Neuronal stem cell (in vitro differentiated cells): ENCODE data around the gene YRDC.

Source experiments
- DNase-seq: peaks from one replicate; pipeline ENCODE4 v3.0.0-alpha.2; 2013; ENCODE audit warnings: low spot score
- H2AFZ ChIP-seq: one replicate; pipeline ENCODE4 v1.6.1; 2013; ENCODE audit warnings: mild to moderate bottlenecking, low read length, inconsistent platforms
- H2AK5ac ChIP-seq: 2 replicates; pipeline ENCODE4 v1.6.1; 2013; ENCODE audit warnings: low read depth, mild to moderate bottlenecking, inconsistent platforms, low read length, moderate library complexity, mixed read lengths
- H2BK120ac ChIP-seq: 2 replicates; pipeline ENCODE4 v1.6.1; 2013; ENCODE audit warnings: low read depth, mild to moderate bottlenecking, inconsistent platforms, low read length, moderate library complexity, mixed read lengths
- H2BK12ac ChIP-seq: one replicate; pipeline ENCODE4 v1.6.1; 2013; ENCODE audit warnings: low read length, inconsistent platforms
- H2BK15ac ChIP-seq: 2 replicates; pipeline ENCODE4 v1.6.1; 2013; ENCODE audit warnings: mild to moderate bottlenecking, low read length, inconsistent platforms, mixed read lengths
- H2BK5ac ChIP-seq: one replicate; pipeline ENCODE4 v1.6.1; 2013; ENCODE audit warnings: inconsistent platforms, mild to moderate bottlenecking, low read length, moderate library complexity
- H3K14ac ChIP-seq: one replicate; pipeline ENCODE4 v1.6.1; 2013; ENCODE audit warnings: low read length, inconsistent platforms
- H3K18ac ChIP-seq: 2 replicates; pipeline ENCODE4 v1.6.1; 2013; ENCODE audit warnings: low read length, inconsistent platforms
- H3K23ac ChIP-seq: 2 replicates; pipeline ENCODE4 v1.6.1; 2013; ENCODE audit warnings: low read depth, mild to moderate bottlenecking, mixed read lengths, low read length, inconsistent platforms; ENCODE audit not compliant: poor library complexity
- H3K27ac ChIP-seq: replicated peaks from 3 replicates; pipeline ENCODE4 v1.5.1; 2013; ENCODE audit warnings: low read length, inconsistent platforms
- H3K27me3 ChIP-seq, 3 experiments: 2 replicates each; pipeline ENCODE4 v1.6.1; 2013; ENCODE audit warnings: low read length in 3 of 3, mild to moderate bottlenecking in 2 of 3, inconsistent platforms in 1 of 3, low read depth in 1 of 3, mixed read lengths in 1 of 3, moderate library complexity in 1 of 3; ENCODE audit not compliant: control insufficient read depth in 3 of 3, insufficient read depth in 3 of 3
- H3K36me3 ChIP-seq, 2 donors: replicated peaks in 1 of 2; 2 replicates each; pipeline ENCODE4 v1.6.1; 2013; ENCODE audit warnings: low read length in 2 of 2; ENCODE audit not compliant: control insufficient read depth in 2 of 2, insufficient read depth in 2 of 2
- H3K4ac ChIP-seq: 2 replicates; pipeline ENCODE4 v1.6.1; 2013; ENCODE audit warnings: inconsistent platforms, mild to moderate bottlenecking, low read length, moderate library complexity
- H3K4me1 ChIP-seq, 2 donors: 1 replicate in 1 of 2; 2 replicates in 1 of 2; pipeline ENCODE4 v1.6.1; 2013; ENCODE audit warnings: low read length in 2 of 2, low read depth in 1 of 2; ENCODE audit not compliant: control insufficient read depth in 2 of 2, insufficient read depth in 1 of 2
- H3K4me2 ChIP-seq: one replicate; pipeline ENCODE4 v1.6.1; 2013; ENCODE audit warnings: mild to moderate bottlenecking, low read length, inconsistent platforms; ENCODE audit not compliant: insufficient read depth, poor library complexity, severe bottlenecking
- H3K4me3 ChIP-seq, 2 donors: 2 replicates each; pipeline ENCODE4 v1.5.1; 2013; ENCODE audit warnings: low read length in 2 of 2, mild to moderate bottlenecking in 2 of 2, inconsistent platforms in 1 of 2, moderate library complexity in 1 of 2
- H3K79me1 ChIP-seq: one replicate; pipeline ENCODE4 v1.6.1; 2013; ENCODE audit warnings: low read depth, mild to moderate bottlenecking, inconsistent platforms, low read length, moderate library complexity
- H3K9ac ChIP-seq: one replicate; pipeline ENCODE4 v1.6.1; 2013; ENCODE audit warnings: mild to moderate bottlenecking, low read depth, low read length, inconsistent platforms; ENCODE audit not compliant: poor library complexity
- H3K9me3 ChIP-seq, 2 donors: replicated peaks in 1 of 2; 2 replicates each; pipeline versions ENCODE3 to v1.6.1; 2013; ENCODE audit warnings: low read length in 2 of 2, mild to moderate bottlenecking in 2 of 2, inconsistent platforms in 1 of 2, low read depth in 1 of 2, mixed read lengths in 1 of 2, moderate library complexity in 1 of 2; ENCODE audit not compliant: control insufficient read depth in 2 of 2, insufficient read depth in 1 of 2
- H4K8ac ChIP-seq: one replicate; pipeline ENCODE4 v1.6.1; 2013; ENCODE audit warnings: low read depth, mild to moderate bottlenecking, inconsistent platforms, low read length, moderate library complexity
- H4K91ac ChIP-seq: one replicate; pipeline ENCODE4 v1.6.1; 2013; ENCODE audit warnings: low read length, low read depth, mild to moderate bottlenecking, inconsistent platforms; ENCODE audit not compliant: poor library complexity
- WGBS, 2 donors: extraction: QIAGEN DNeasy Blood & Tissue Kit; methylation state at CpG; one replicate each; pipeline ENCODE4 v1.1.7; 2013; ENCODE audit warnings: missing lambda C conversion rate in 2 of 2, mixed read lengths in 1 of 2; ENCODE audit not compliant: insufficient read length in 2 of 2, insufficient replicate concordance in 1 of 2; ENCODE audit errors: extremely low coverage in 2 of 2; 5-methylcytosine and 5-hydroxymethylcytosine counted together

The YRDC gene

DNA sequence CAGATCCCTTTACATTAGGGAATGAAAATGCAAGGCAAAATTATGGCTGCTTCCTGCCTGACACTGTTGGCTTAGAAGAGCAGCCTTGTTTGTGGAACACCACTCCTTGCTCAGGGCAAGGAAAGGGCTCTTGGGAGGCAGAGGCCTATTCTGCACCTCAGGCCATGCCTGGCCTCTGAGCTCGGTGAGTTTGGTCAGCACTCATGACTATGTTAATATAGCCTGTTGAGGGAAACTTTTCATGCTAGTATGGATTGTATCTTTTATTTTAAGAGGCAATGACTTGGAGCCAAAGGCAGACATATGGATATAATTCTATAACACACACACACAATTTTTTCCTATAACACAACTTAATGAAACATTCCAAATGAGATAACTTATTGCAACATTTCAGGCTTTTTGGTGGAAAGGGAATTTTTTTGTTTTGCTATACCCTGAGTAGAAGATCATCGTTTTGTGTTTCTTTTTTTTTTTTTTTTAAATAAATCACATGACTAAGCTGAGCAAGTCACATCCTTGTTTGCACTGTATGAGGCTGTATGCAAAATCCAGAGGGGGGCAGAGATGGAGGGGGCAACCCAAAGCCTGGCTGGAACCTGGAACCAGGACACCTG, 5.6 kb upstream of the YRDC start:
- H2AK5ac ChIP-seq = no peak overlapping the region

DNA sequence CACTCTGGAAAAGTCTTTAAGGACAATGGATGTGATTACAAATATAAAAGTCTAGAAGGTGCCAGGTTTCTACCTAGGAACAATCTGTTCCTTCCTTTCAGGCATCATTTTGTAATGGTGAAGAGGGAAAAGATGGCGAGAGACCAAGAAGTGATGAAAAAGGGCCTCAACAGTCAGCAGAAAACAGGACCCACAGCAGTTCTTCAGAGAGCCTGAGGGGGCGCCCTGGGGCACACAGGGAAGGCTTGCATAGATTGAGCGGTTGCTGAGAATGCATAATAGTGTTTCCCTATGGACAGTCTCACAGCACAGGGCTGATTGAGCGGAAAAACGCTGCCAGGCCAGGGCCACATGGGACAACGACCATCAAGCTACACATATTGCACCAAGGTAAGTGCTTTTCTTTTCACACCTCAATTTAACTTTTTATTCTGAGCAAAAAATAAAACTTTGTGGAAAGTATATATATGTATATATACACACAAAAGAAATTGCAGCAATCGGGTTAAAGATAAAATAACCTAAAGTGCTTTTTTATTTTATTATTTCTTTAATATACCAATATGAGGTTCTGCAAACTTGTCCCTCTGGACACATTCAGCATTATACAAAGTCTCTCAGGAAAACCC, 3.1 kb upstream of the YRDC start:
- Histone ChIP-seq H3K4ac (no peak overlapping the region), H3K9me3 (no peaks in the 10 kb centered on the region), H3K27ac (no peak overlapping the region), H3K18ac (no peak overlapping the region), H4K8ac (no peak overlapping the region), H2BK120ac (no peak overlapping the region), H3K4me2 (no peak overlapping the region), H2BK12ac (no peak overlapping the region), H2AFZ (no peak overlapping the region), H3K23ac (no peak overlapping the region), H3K9ac (no peak overlapping the region), H2BK15ac (no peak overlapping the region), H3K4me1 (peaks cover 8 to 15% of the 10 kb centered on the region in 2 donors), H3K79me1 (peaks cover 12% of the 10 kb centered on the region), H4K91ac (no peak overlapping the region), H3K4me3 (no peak overlapping the region), H2BK5ac (no peak overlapping the region), H2AK5ac (no peak overlapping the region), H3K36me3 (peaks cover 27 to 57% of the 10 kb centered on the region in 2 donors), H3K27me3 (no peaks in the 10 kb centered on the region), H3K14ac (no peak overlapping the region)
- no CpG with 5 or more reads among the region's 7 CpGs for WGBS, 2 donors
- DNase-seq = peak; percentile 69

More for the DNA sequence above, 5.6 kb upstream of the YRDC start:
- Histone ChIP-seq H2BK120ac (no peak overlapping the region), H3K4me3 (no peak overlapping the region), H2BK15ac (no peak overlapping the region), H3K79me1 (peaks cover 2% of the 10 kb centered on the region), H3K18ac (no peak overlapping the region), H2BK12ac (no peak overlapping the region), H3K27ac (no peak overlapping the region), H2BK5ac (no peak overlapping the region), H3K23ac (no peak overlapping the region), H3K4ac (no peak overlapping the region), H3K27me3 (no peaks in the 10 kb centered on the region), H3K4me2 (no peak overlapping the region), H3K9me3 (no peaks in the 10 kb centered on the region), H3K4me1 (peaks cover 2 to 7% of the 10 kb centered on the region in 2 donors), H2AFZ (no peak overlapping the region), H3K9ac (no peak overlapping the region), H4K91ac (no peak overlapping the region), H4K8ac (no peak overlapping the region), H3K14ac (no peak overlapping the region), H3K36me3 (peaks cover 23 to 69% of the 10 kb centered on the region in 2 donors)
- no peak for DNase-seq
- WGBS, 2 donors = no CpG with 5 or more reads among the region's 2 CpGs

DNA sequence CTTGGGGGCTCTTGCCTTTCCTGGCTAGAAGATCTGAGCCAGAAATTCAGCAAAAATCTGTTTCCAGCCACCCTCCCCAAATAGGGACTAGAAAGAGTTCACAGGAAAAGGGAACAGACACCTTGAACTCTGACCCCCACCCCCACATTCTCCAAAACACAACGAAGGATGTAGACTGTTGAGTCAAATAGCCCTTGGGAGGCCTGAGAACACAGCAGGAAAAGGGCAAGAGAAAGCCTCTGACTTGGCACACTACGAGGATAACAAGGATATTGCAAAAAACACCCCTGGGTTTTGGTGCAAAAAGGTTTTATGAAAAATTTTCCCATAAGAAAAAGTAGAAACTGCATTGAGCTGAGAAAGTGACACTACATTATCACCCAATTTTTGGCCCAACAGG, 1.9 kb upstream of the YRDC start:
- H2BK5ac ChIP-seq = no peak overlapping the region
- no peak overlapping the region for H3K4me3 ChIP-seq
- H3K27me3 ChIP-seq = no peaks in the 10 kb centered on the region
- H3K4ac ChIP-seq = no peak overlapping the region
- H3K23ac ChIP-seq = no peak overlapping the region
- peaks cover 9% of the 10 kb centered on the region for H3K79me1 ChIP-seq
- no peak overlapping the region for H3K9ac ChIP-seq
- H2AK5ac ChIP-seq = no peak overlapping the region
- H3K4me1 ChIP-seq = peaks cover 8 to 15% of the 10 kb centered on the region in 2 donors
- H2AFZ ChIP-seq = no peak overlapping the region
- no peak overlapping the region for H2BK120ac ChIP-seq
- H3K36me3 ChIP-seq = peaks cover 26 to 57% of the 10 kb centered on the region in 2 donors
- no peak overlapping the region for H4K91ac ChIP-seq
- H2BK12ac ChIP-seq = no peak overlapping the region
- no peak overlapping the region for H3K18ac ChIP-seq
- WGBS, 2 donors = no CpG with 5 or more reads among the region's 2 CpGs
- H3K4me2 ChIP-seq = no peak overlapping the region
- no peak overlapping the region for H3K14ac ChIP-seq
- H4K8ac ChIP-seq = no peak overlapping the region
- H2BK15ac ChIP-seq = no peak overlapping the region
- H3K27ac ChIP-seq = no peak overlapping the region
- no peak for DNase-seq
- no peaks in the 10 kb centered on the region for H3K9me3 ChIP-seq

DNA sequence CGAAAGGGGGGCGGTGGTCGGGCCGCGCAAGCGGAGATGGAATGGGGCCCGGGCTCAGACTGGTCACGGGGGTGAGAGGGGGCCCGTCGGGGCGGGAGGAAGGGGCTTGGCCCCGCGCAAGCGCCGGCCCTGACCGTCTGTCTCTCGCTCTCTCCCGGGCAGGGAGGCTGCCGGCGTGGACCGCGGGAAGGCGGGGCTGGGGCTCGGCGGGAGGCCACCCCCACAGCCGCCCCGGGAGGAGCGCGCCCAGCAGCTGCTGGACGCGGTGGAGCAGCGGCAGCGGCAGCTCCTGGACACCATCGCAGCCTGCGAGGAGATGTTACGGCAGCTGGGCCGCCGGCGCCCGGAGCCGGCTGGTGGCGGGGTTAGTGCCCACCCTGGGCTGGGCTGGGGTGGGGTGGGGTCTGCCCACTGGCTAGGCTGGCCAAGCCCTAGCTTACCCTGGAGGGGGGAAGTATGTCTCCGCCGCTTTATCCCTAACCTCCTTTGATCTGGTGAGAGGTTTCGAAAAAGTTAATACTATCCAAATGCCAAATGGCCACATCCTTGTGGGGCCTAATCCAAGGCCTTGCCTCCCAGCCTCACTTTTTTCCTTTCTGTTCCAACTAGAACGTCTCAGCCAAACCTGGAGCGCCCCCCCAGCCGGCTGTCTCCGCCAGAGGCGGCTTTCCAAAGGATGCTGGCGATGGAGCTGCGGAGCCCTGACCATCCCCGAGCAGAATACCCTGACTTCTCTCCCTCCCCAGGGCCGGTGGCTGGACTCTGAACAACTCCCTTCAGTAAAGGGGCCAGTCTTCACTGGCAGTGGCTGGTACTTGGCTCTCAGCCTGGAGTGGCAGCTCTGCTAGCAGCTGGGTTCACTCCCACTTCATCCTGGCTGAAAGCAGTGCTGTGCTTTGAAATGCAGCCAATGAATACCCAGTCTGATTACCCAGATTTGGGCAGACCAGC, 636 bp upstream of the YRDC start:
- Histone ChIP-seq H2AK5ac (no peak overlapping the region), H3K4me2 (peak overlapping the region; percentile 79), H2AFZ (peak overlapping the region; percentile 96), H2BK120ac (no peak overlapping the region), H3K36me3 (peaks cover 31 to 62% of the 10 kb centered on the region in 2 donors), H3K23ac (peak overlapping the region; percentile 21), H3K4me3 (peak overlapping the region; percentile 95 to 100), H3K18ac (peak overlapping the region; percentile 89), H3K4me1 (peaks cover 8 to 15% of the 10 kb centered on the region in 2 donors), H3K4ac (no peak overlapping the region), H3K79me1 (peaks cover 9% of the 10 kb centered on the region), H2BK12ac (no peak overlapping the region), H3K27me3 (no peaks in the 10 kb centered on the region), H2BK15ac (no peak overlapping the region), H3K14ac (no peak overlapping the region), H3K27ac (peak overlapping the region; percentile 68), H3K9me3 (no peaks in the 10 kb centered on the region), H2BK5ac (no peak overlapping the region), H4K8ac (no peak overlapping the region), H4K91ac (no peak overlapping the region), H3K9ac (peak overlapping the region; percentile 76)
- no CpG with 5 or more reads among the region's 54 CpGs for WGBS, 2 donors
- DNase-seq = peak; percentile 37
